Stimulated activated naive CD8-positive, alpha-beta T cell treated with anti-CD3 and anti-CD28 coated beads, Interleukin-15, Interleukin-2, amounts not matched to agents 100 ng/mL and 50 ng/mL, for 24 hours (primary cell): ENCODE measurements around the gene CDR2.
A peak's percentile ranks its signal among the peaks of the same experiment; 100 is the strongest.
"Not testable (repeated sequence)": the region's sequence is repeated elsewhere in the genome, so short reads cannot be mapped to it uniquely, and the experiment has no call there.

Source experiments
- H3K27ac Mint-ChIP-seq: one replicate; pipeline ENCODE4 v1.8.0; 2021; ENCODE audit warnings: mild to moderate bottlenecking, mixed read lengths
- H3K27me3 Mint-ChIP-seq: one replicate; pipeline ENCODE4 v1.8.0; 2021; ENCODE audit warnings: mixed read lengths
- H3K36me3 Mint-ChIP-seq: one replicate; pipeline ENCODE4 v1.8.0; 2021; ENCODE audit warnings: low read depth, mixed read lengths
- H3K4me1 Mint-ChIP-seq: one replicate; pipeline ENCODE4 v1.8.0; 2021; ENCODE audit warnings: low read depth, mixed read lengths
- H3K4me3 Mint-ChIP-seq: one replicate; pipeline ENCODE4 v1.8.0; 2021; ENCODE audit warnings: mild to moderate bottlenecking, mixed read lengths
- H3K9me3 Mint-ChIP-seq: one replicate; pipeline ENCODE4 v1.8.0; 2021; ENCODE audit warnings: mixed read lengths

The CDR2 gene

GRCh38 chr16:22374311-22375116 lies at the start of gene CDR2:
CDR2 (minus strand) TSS chr16:22374619; CDS start chr16:22374309, 310 bp downstream.
- Mint-ChIP-seq H3K27ac (peak within 1 kb of the TSS; percentile 91), H3K36me3 (peaks cover 27% of the 10 kb centered on the region), H3K4me3 (peak within 1 kb of the TSS; percentile 97), H3K9me3 (no peaks in the 10 kb centered on the region), H3K27me3 (no peaks in the 10 kb centered on the region), H3K4me1 (peaks cover 51% of the 10 kb centered on the region)

GRCh38 chr16:22423716-22424115 lies 49.3 kb upstream of the CDR2 start:
- Mint-ChIP-seq H3K27me3 (no peaks in the 10 kb centered on the region), H3K4me3 (no peak overlapping the region), H3K36me3 (peaks cover 56% of the 10 kb centered on the region), H3K4me1 (no peaks in the 10 kb centered on the region), H3K27ac (no peak overlapping the region), H3K9me3 (no peaks in the 10 kb centered on the region)

GRCh38 chr16:22421136-22421535 lies 46.7 kb upstream of the CDR2 start:
- Mint-ChIP-seq H3K36me3 (peaks cover 50% of the 10 kb centered on the region), H3K27me3 (no peaks in the 10 kb centered on the region), H3K27ac (no peak overlapping the region), H3K4me3 (no peak overlapping the region), H3K4me1 (no peaks in the 10 kb centered on the region), H3K9me3 (no peaks in the 10 kb centered on the region)

- H3K27ac Mint-ChIP-seq: no peak overlapping the region
- no peaks in the 10 kb centered on the region for H3K4me1 Mint-ChIP-seq
- no peak overlapping the region for H3K4me3 Mint-ChIP-seq
- peaks cover 53% of the 10 kb centered on the region for H3K36me3 Mint-ChIP-seq
- H3K9me3 Mint-ChIP-seq: no peaks in the 10 kb centered on the region
- H3K27me3 Mint-ChIP-seq: no peaks in the 10 kb centered on the region
These were observed 46.3 kb upstream of the CDR2 start for GRCh38 chr16:22420606-22421135.

GRCh38 chr16:22419908-22420307 lies 45.5 kb upstream of the CDR2 start:
- H3K27ac Mint-ChIP-seq: no peak overlapping the region
- peaks cover 51% of the 10 kb centered on the region for H3K36me3 Mint-ChIP-seq

GRCh38 chr16:22418826-22419225 lies 44.4 kb upstream of the CDR2 start:
- Mint-ChIP-seq H3K4me3 (no peak overlapping the region), H3K36me3 (peaks cover 42% of the 10 kb centered on the region), H3K4me1 (no peaks in the 10 kb centered on the region), H3K27me3 (no peaks in the 10 kb centered on the region), H3K27ac (no peak overlapping the region), H3K9me3 (no peaks in the 10 kb centered on the region)

More at GRCh38 chr16:22419908-22420307, 45.5 kb upstream of the CDR2 start:
- H3K27me3 Mint-ChIP-seq: no peaks in the 10 kb centered on the region
- H3K9me3 Mint-ChIP-seq: no peaks in the 10 kb centered on the region
- H3K4me1 Mint-ChIP-seq: no peaks in the 10 kb centered on the region
- no peak overlapping the region for H3K4me3 Mint-ChIP-seq

- H3K36me3 Mint-ChIP-seq: peaks cover 42% of the 10 kb centered on the region
- not testable (repeated sequence) for H3K9me3 Mint-ChIP-seq, H3K27ac Mint-ChIP-seq, H3K4me1 Mint-ChIP-seq, H3K4me3 Mint-ChIP-seq, H3K27me3 Mint-ChIP-seq
These were observed 43.4 kb upstream of the CDR2 start for GRCh38 chr16:22417798-22418197.

GRCh38 chr16:22417019-22417418 lies 42.6 kb upstream of the CDR2 start:
- Mint-ChIP-seq H3K9me3 (no peaks in the 10 kb centered on the region), H3K36me3 (peaks cover 40% of the 10 kb centered on the region), H3K4me1 (no peaks in the 10 kb centered on the region), H3K4me3 (no peak overlapping the region), H3K27ac (no peak overlapping the region), H3K27me3 (no peaks in the 10 kb centered on the region)

- H3K27me3 Mint-ChIP-seq: no peaks in the 10 kb centered on the region
- H3K36me3 Mint-ChIP-seq: peaks cover 12% of the 10 kb centered on the region
- no peaks in the 10 kb centered on the region for H3K9me3 Mint-ChIP-seq
- H3K27ac Mint-ChIP-seq: no peak overlapping the region
- no peak overlapping the region for H3K4me3 Mint-ChIP-seq
- H3K4me1 Mint-ChIP-seq: no peaks in the 10 kb centered on the region
These were observed 39.4 kb upstream of the CDR2 start for GRCh38 chr16:22413819-22414218.

- H3K9me3 Mint-ChIP-seq: no peaks in the 10 kb centered on the region
- H3K4me1 Mint-ChIP-seq: no peaks in the 10 kb centered on the region
- H3K36me3 Mint-ChIP-seq: peaks cover 9% of the 10 kb centered on the region
- no peak overlapping the region for H3K27ac Mint-ChIP-seq
- H3K27me3 Mint-ChIP-seq: no peaks in the 10 kb centered on the region
- no peak overlapping the region for H3K4me3 Mint-ChIP-seq
These were observed 33.1 kb upstream of the CDR2 start for GRCh38 chr16:22407486-22407885.

GRCh38 chr16:22402191-22402590 lies 27.8 kb upstream of the CDR2 start:
- Mint-ChIP-seq H3K9me3 (no peaks in the 10 kb centered on the region), H3K4me3 (no peak overlapping the region), H3K36me3 (peaks cover 4% of the 10 kb centered on the region), H3K27ac (no peak overlapping the region), H3K27me3 (no peaks in the 10 kb centered on the region), H3K4me1 (no peaks in the 10 kb centered on the region)

- H3K36me3 Mint-ChIP-seq: peaks cover 2% of the 10 kb centered on the region
- no peak overlapping the region for H3K27ac Mint-ChIP-seq
- no peaks in the 10 kb centered on the region for H3K9me3 Mint-ChIP-seq
- H3K27me3 Mint-ChIP-seq: no peaks in the 10 kb centered on the region
- no peak overlapping the region for H3K4me3 Mint-ChIP-seq
- no peaks in the 10 kb centered on the region for H3K4me1 Mint-ChIP-seq
These were observed 26.5 kb upstream of the CDR2 start for GRCh38 chr16:22400900-22401299.

- Mint-ChIP-seq H3K4me3 (no peak overlapping the region), H3K27me3 (no peaks in the 10 kb centered on the region), H3K36me3 (no peaks in the 10 kb centered on the region), H3K27ac (no peak overlapping the region), H3K4me1 (no peaks in the 10 kb centered on the region), H3K9me3 (no peaks in the 10 kb centered on the region)
These were observed 23.5 kb upstream of the CDR2 start for GRCh38 chr16:22397931-22398330.

- Mint-ChIP-seq H3K4me1 (no peaks in the 10 kb centered on the region), H3K9me3 (no peaks in the 10 kb centered on the region), H3K4me3 (no peak overlapping the region), H3K36me3 (no peaks in the 10 kb centered on the region), H3K27me3 (no peaks in the 10 kb centered on the region), H3K27ac (no peak overlapping the region)
These were observed 23.0 kb upstream of the CDR2 start for GRCh38 chr16:22397464-22397863.

GRCh38 chr16:22395960-22396359 lies 21.5 kb upstream of the CDR2 start:
- H3K4me3 Mint-ChIP-seq: no peak overlapping the region
- H3K36me3 Mint-ChIP-seq: no peaks in the 10 kb centered on the region
- H3K9me3 Mint-ChIP-seq: no peaks in the 10 kb centered on the region
- H3K27me3 Mint-ChIP-seq: no peaks in the 10 kb centered on the region
- no peak overlapping the region for H3K27ac Mint-ChIP-seq
- H3K4me1 Mint-ChIP-seq: no peaks in the 10 kb centered on the region

- no peak overlapping the region for H3K27ac Mint-ChIP-seq
- H3K9me3 Mint-ChIP-seq: no peaks in the 10 kb centered on the region
- no peak overlapping the region for H3K4me3 Mint-ChIP-seq
- H3K4me1 Mint-ChIP-seq: no peaks in the 10 kb centered on the region
- no peaks in the 10 kb centered on the region for H3K27me3 Mint-ChIP-seq
- no peaks in the 10 kb centered on the region for H3K36me3 Mint-ChIP-seq
These were observed 19.7 kb upstream of the CDR2 start for GRCh38 chr16:22394121-22394520.
